HEK293T (cell line): ENCODE data around the gene MRGPRF.

Experiments
- CTCF ChIA-PET: fragments of 350-600 bp; formaldehyde crosslinking; extraction: SDS; loops from one replicate; lab custom pipeline; 2021; ENCODE audit warnings: antibody characterized with exemption, inconsistent platforms; lab: Yijun Ruan, JAX
- POLR2A ChIA-PET: fragments of 350-600 bp; formaldehyde crosslinking; extraction: SDS; loops from one replicate; lab custom pipeline; 2020; ENCODE audit warnings: antibody characterized with exemption, inconsistent platforms; lab: Yijun Ruan, JAX
- DNase-seq: peaks from one replicate; pipeline ENCODE4 v3.0.0; 2012; ENCODE audit warnings: mixed read lengths; ENCODE audit errors: extremely low spot score
- ARNT ChIP-seq: fragments of 450-650 bp; IDR thresholded peaks from 2 replicates; pipeline ENCODE4 v1.6.1; 2017; ENCODE audit warnings: mild to moderate bottlenecking
- BHLHE40 ChIP-seq: fragments of 450-650 bp; IDR thresholded peaks from 2 replicates; pipeline ENCODE4 v1.6.1; 2016; ENCODE audit warnings: mild to moderate bottlenecking, moderate library complexity, borderline replicate concordance
- CTBP1 ChIP-seq: fragments of 450-650 bp; IDR thresholded peaks from 2 replicates; pipeline ENCODE4 v1.6.1; 2016; ENCODE audit warnings: borderline replicate concordance
- ELF4 ChIP-seq: fragments of 450-650 bp; IDR thresholded peaks from 2 replicates; pipeline ENCODE4 v1.6.1; 2017; ENCODE audit warnings: antibody characterized with exemption
- FOXA1 ChIP-seq: fragments of 450-650 bp; IDR thresholded peaks from 2 replicates; pipeline ENCODE4 v1.6.1; 2016; ENCODE audit warnings: mild to moderate bottlenecking
- FOXK2 ChIP-seq: fragments of 450-650 bp; IDR thresholded peaks from 2 replicates; pipeline ENCODE4 v1.6.1; 2016; ENCODE audit warnings: mild to moderate bottlenecking
- FOXM1 ChIP-seq: fragments of 450-650 bp; IDR thresholded peaks from 2 replicates; pipeline ENCODE4 v1.6.1; 2017; ENCODE audit warnings: mild to moderate bottlenecking, borderline replicate concordance
- HDGF ChIP-seq: fragments of 450-650 bp; IDR thresholded peaks from 2 replicates; pipeline ENCODE4 v1.6.1; 2017; ENCODE audit warnings: antibody characterized with exemption, borderline replicate concordance
- L3MBTL2 ChIP-seq: fragments of 450-650 bp; conservative IDR thresholded peaks from 2 replicates; pipeline ENCODE4 v1.6.1; 2016; ENCODE audit warnings: mild to moderate bottlenecking
- LEF1 ChIP-seq: fragments of 450-650 bp; IDR thresholded peaks from 2 replicates; pipeline ENCODE4 v1.6.1; 2017; ENCODE audit warnings: mild to moderate bottlenecking, borderline replicate concordance
- NFRKB ChIP-seq: fragments of 450-650 bp; IDR thresholded peaks from 2 replicates; pipeline ENCODE4 v1.6.1; 2016; ENCODE audit warnings: mild to moderate bottlenecking, moderate library complexity
- SP1 ChIP-seq: fragments of 450-650 bp; IDR thresholded peaks from 2 replicates; pipeline ENCODE4 v1.6.1; 2017
- SUZ12 ChIP-seq: fragments of 450-650 bp; IDR thresholded peaks from 2 replicates; pipeline ENCODE4 v1.6.1; 2016; ENCODE audit warnings: mild to moderate bottlenecking
- TARDBP ChIP-seq: fragments of 450-650 bp; IDR thresholded peaks from 2 replicates; pipeline ENCODE4 v1.6.1; 2016
- ZNF384 ChIP-seq: fragments of 450-650 bp; IDR thresholded peaks from 2 replicates; pipeline ENCODE4 v1.6.1; 2016
- TF ChIP-seq, protein P1 (sequence below): fragments of 450-650 bp; IDR thresholded peaks from 2 replicates; pipeline ENCODE4 v1.6.1; 2016

Gene MRGPRF

DNA sequence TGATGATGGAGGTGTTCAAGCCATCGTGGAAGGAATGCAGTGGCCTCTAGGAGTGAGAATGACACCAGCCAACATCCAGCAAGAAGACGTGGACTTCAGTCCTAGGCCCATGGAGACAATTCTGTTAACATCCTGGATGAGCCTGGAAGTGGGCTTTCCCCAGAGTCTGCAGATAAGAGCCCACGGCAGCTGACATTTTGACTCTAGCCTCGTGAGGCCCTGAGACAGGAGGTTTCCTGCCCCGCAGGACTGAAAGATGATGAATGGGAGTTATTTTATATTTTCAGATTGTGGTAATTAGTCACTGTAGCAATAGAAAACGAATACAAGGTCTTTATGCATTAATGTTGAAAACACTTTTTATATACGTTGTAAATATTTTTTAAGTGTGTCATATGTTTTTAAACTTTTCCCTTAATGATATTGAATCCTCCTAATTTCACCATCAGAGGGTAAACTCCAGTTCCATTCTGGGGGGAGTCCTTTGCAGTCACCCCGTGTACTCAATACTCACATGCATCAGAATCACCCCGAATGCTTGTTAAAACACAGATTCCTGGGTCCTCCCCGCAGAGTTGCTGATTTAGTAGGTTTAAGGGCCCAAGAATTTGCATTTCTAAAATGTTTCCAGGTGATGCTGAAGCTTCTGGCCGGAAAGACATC lies 35.1 kb upstream of the MRGPRF start:
- no peak for DNase-seq
- TF ChIP-seq SP1 (no peak), ARNT (no peak), NFRKB (no peak), LEF1 (no peak), ZNF384 (no peak), TARDBP (no peak), SUZ12 (no peak), FOXM1 (no peak), ELF4 (no peak), FOXK2 (no peak), HDGF (no peak), L3MBTL2 (no peak), BHLHE40 (no peak), CTBP1 (no peak), FOXA1 (no peak)
- TF ChIP-seq, protein P1, sequence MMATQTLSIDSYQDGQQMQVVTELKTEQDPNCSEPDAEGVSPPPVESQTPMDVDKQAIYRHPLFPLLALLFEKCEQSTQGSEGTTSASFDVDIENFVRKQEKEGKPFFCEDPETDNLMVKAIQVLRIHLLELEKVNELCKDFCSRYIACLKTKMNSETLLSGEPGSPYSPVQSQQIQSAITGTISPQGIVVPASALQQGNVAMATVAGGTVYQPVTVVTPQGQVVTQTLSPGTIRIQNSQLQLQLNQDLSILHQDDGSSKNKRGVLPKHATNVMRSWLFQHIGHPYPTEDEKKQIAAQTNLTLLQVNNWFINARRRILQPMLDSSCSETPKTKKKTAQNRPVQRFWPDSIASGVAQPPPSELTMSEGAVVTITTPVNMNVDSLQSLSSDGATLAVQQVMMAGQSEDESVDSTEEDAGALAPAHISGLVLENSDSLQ, result no peak
- POLR2A ChIA-PET, result interaction anchor here (0.8 to 2.1 kb wide), 9 partner anchors 10 to 332 kb away, joined by 3 to 11 read pairs (median 4); partner anchors contain the start of genes IGHMBP2 and MRPL21
- CTCF ChIA-PET, result interaction anchor here (0.8 kb wide), 1 partner anchor 98 kb away, joined by 3 read pairs; no protein-coding TSS in a partner anchor

- TF ChIP-seq CTBP1 (no peak), HDGF (no peak), BHLHE40 (no peak), SP1 (no peak), TARDBP (no peak), ELF4 (no peak), ZNF384 (no peak), FOXK2 (no peak), SUZ12 (no peak), ARNT (no peak), NFRKB (no peak), FOXA1 (no peak), LEF1 (no peak), FOXM1 (no peak), L3MBTL2 (no peak)
- TF ChIP-seq, protein P1, result no peak
- ChIA-PET POLR2A (interaction anchor here (1.0 kb wide), 1 partner anchor 10 kb away, joined by 4 read pairs; no protein-coding TSS in a partner anchor), CTCF (interaction anchor here (0.6 to 0.7 kb wide), 3 partner anchors 15 to 720 kb away, joined by 3 read pairs; no protein-coding TSS in a partner anchor)
- DNase-seq, result peak; percentile 31
Observed at GRCh38 chr11:69044111-69045013, 31.3 kb upstream of the MRGPRF start.

GRCh38 chr11:69041516-69041915 lies 28.5 kb upstream of the MRGPRF start:
- POLR2A ChIA-PET, result no interaction called here
- CTCF ChIA-PET, result no interaction called here
- no peak for DNase-seq
- no peak for TF ChIP-seq SP1
- TF ChIP-seq ZNF384, result no peak
- TF ChIP-seq LEF1, result no peak
- TF ChIP-seq SUZ12, result no peak
- TF ChIP-seq BHLHE40, result no peak
- no peak for TF ChIP-seq FOXM1
- TF ChIP-seq HDGF, result no peak
- TF ChIP-seq FOXA1, result no peak
- no peak for TF ChIP-seq CTBP1
- TF ChIP-seq ELF4, result no peak
- TF ChIP-seq ARNT, result no peak
- TF ChIP-seq FOXK2, result no peak
- TF ChIP-seq TARDBP, result no peak
- no peak for TF ChIP-seq L3MBTL2
- TF ChIP-seq, protein P1, result no peak
- TF ChIP-seq NFRKB, result no peak

DNA sequence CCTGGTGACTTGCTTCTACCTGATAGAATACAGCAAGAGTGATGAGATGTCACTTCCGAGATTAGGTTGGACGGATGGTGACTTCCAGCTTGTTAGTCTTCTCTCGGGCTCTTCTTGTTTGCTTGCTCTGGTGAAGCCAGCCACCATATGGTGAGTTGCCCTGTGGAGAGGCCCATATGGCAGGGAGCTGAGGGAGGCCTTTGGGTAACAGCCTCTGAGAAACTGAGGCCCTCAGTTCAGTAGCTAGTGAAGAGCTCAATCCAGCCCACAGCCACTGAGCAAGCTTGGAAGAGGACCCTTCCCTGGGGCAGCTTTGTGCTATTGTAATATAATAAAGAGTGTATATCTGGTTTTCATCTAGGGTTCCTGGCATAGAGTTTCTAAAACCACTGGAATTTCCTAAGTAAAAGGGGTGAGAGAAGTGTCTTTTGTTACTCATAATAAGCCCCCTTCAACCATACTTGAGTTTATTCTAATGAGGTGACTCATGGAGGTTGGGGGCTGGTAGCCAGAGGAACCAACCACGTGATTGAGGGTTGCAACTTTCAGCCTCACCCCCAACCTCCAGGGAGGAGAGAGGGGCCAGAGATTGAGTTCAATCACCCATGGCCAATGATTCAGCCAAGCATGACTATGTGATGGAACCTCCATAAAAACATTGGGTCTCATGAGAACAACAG lies 27.7 kb upstream of the MRGPRF start:
- ChIA-PET CTCF (no interaction called here), POLR2A (no interaction called here)
- TF ChIP-seq, protein P1, result no peak
- no peak for TF ChIP-seq FOXK2
- TF ChIP-seq L3MBTL2, result no peak
- TF ChIP-seq SP1, result no peak
- no peak for TF ChIP-seq TARDBP
- no peak for TF ChIP-seq LEF1
- no peak for TF ChIP-seq CTBP1
- TF ChIP-seq FOXM1, result no peak
- no peak for TF ChIP-seq BHLHE40
- TF ChIP-seq ZNF384, result no peak
- no peak for TF ChIP-seq HDGF
- TF ChIP-seq ELF4, result no peak
- no peak for TF ChIP-seq FOXA1
- TF ChIP-seq NFRKB, result no peak
- no peak for TF ChIP-seq SUZ12
- no peak for TF ChIP-seq ARNT
- no peak for DNase-seq
